Middle frontal gyrus (tissue), 1 donor: ENCODE results near the gene RSRC1.
"Not testable (repeated sequence)": the region's sequence is repeated elsewhere in the genome, so short reads cannot be mapped to it uniquely, and the experiment has no call there.

ENCODE experiments used
- DNase-seq: peaks from one replicate; pipeline ENCODE4 v3.0.0-alpha.2; 2015; ENCODE audit warnings: low spot score; ENCODE audit errors: extremely low spot score

The RSRC1 gene

DNA sequence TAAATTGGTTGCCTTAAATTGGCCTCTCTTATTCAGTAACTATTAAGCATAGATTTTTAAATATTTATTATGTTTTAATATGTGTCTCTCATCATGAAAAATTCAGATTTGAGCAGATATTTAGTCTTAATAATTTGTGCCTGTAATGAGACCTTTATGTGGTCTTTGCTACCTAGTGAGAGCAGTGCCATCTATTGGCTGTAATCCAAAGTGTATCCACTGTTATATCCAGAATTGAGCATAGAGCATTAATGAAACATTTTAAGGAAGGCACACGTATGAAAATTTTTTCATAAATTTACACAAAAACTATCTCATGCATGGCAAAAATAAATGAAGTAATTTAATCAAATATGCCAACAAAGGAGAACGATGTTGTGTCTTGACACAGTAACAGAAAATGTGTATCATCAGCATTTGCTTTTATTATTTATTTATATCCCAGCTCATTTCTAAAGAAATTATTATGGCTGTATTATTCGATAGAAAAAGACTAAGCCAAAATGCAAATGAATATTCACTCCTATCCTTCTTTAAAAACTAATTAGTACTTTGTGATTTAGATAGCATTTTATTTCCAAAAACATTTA is 203.5 kb downstream of the RSRC1 start:
- DNase-seq, result no peak

DNA sequence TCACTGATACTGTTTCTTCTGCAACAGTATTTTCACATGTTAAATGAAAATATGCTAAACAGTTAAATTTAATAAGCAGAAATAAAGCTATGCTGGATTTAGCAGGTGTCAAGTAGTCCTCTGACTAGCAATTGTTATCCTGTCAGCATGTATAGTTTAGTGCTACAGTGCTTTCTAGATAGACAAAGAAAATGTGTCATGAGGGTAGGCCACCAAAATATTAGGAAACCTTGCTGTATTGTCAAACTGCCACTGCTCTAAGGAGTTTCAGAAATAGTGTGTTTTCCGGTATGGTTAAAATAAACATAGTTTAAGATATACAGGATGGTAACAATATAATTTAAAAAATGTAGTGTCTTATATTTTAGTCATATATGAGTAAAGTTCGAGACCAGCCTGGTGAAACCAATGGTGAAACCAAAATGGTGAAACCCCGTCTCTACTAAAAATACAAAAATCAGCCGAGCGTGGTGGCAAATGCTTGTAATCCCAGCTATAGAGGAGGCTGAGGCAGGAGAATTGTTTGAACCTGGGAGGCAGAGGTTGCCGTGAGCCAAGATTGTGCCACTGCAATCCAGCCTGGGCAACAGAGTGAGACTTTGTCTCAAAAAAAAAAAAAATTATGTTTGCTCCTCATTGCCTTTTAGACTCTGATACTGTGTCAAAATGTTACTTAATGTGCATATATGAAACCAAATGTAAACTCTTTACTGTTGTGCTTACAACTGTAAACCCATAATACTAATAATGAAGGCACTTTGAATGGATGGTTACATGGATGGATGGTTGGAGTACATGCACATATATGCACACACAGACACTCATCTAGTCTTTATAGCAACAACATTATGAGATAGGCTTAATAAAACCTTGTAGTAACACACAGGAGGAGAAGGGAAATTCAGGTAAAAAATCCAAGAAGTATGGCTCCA is 204.8 kb downstream of the RSRC1 start:
- no peak for DNase-seq

DNA sequence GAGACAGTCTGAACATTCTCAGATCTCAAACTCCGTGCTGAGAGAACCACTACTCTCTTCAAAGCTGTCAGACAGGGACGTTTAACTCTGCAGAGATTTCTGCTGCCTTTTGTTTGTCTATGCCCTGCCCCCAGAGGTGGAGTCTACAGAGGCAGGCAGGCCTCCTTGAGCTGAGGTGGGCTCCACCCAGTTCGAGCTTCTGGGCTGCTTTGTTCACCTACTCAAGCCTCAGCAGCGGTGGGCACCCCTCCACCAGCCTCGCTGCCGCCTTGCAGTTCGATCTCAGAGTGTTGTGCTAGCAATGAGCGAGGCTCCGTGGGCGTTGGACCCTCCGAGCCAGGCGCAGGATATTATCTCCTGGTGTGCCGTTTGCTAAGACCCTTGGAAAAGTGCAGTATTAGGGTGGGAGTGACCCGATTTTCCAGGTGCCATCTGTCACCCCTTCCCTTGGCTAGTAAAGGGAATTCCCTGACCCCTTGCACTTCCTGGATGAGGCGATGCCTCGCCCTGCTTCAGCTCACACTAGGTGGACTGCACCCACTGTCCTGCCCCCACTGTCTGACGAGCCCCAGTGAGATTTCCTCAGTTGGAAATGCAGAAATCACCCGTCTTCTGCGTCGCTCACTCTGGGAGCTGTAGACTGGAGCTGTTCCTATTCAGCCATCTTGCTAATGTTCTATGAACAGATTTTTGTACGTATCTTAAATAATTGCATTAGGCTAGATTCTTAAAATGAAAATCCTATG is 220.0 kb downstream of the RSRC1 start:
- not testable (repeated sequence) for DNase-seq

DNA sequence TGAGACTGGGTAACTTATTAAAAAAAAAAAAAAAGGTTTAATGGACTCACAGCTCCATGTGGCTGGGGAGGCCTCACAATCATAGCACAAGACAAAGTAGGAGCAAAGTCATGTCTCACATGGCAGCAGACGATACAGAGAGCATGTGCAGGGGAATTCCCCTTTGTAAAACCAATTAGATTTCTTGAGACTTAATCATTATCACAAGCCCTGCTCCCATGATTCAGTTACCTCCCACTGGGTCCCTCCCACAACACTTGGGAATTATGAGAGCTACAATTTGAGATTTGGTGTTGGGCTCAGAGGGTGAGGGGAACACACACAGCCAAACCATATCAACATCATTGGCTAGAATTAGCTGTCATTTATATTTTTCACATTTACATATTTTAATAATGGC is 221.0 kb downstream of the RSRC1 start:
- DNase-seq, result no peak

DNA sequence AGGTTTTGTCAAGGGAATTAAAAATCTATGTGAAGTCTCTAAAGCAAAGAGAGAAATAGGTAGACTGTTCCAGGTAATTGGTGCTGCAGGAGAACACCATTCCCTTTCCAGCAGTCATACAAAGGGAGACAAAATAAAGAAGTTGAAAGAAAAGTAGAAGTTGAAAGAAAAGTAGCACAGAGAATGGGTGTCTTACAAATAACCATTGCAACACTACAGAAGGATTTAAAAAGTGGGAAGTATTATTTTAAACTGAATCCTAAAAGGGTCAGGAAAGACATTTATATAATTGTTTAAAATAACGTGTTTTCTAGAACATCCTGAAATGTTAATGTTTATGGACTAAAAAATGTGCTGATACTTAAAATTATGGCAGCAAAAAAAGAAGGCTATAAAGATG is 223.8 kb downstream of the RSRC1 start:
- DNase-seq, result no peak

DNA sequence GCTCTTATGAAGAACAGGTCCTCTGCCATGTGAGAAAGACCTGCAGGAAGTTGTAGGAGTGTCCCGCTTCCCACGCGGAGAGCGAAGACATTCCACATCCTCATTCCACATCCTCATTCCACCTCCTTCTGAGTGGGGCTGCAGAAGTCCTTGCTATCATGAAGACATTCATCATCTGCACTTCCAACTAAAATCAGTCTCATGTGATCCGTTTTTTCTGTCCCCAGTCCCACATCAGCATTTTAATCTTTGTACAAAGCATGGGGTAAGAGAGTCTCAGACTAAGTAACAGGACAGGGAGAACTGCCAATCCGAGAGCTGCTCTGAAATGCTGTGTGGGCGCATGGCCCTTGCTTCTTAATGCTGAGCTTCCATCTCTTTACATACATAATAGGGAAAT is 227.2 kb downstream of the RSRC1 start:
- no peak for DNase-seq

DNA sequence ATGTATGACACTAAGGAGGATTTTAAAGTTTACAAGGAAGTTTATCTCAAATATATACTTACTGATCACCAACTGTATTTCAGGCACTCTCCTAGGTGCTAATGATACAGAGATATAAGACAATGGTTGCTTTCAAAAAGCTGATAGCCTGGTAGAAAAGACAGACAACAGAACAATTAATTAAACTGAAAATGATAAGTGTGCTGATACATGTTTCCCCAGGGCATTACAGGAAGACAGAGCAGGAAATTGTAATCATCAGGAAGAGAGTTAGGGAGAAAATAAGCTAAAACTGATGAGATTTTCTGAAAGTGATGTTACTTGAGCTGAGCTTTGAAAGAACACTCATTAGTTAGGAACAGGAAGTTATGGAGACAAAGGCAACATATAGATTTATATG is 229.7 kb downstream of the RSRC1 start:
- DNase-seq, result no peak

DNA sequence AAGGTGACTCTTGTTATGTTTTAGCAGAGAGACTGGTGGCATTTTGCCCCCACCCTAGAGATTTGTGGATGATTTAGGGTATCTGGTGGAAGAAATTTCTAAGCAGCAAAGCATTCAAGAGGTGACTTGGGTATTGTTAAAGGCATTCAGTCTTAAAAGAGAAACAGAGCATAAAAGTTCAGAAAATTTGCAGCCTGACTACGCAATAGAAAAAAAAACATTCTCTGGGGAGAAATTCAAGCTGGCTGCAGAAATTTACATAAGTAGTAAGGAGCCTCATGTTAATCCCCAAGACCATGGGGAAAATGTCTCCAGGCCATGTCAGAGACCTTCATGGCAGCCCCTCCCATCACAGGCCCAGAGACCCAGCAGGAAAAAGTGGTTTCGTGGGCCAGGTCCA is 231.1 kb downstream of the RSRC1 start:
- DNase-seq, result not testable (repeated sequence)

DNA sequence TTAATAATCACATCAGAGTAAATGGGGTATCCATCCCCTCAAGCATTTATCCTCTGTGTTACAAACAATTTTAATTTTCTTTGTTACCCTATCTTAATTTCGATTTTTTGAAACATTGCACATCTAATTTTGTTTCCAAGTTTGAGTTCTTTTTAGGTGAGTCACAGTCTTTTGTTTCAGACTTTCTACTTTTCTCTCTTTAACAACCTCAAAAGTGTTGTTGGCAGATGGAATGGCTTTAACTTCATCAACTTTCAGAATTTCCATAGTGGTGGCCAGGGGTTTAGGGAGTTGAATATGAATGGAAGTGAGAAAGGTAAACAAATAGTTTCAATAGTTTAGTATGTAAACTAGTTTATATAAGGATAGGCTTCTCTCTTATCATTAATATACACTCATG is 238.1 kb downstream of the RSRC1 start:
- no peak for DNase-seq

DNA sequence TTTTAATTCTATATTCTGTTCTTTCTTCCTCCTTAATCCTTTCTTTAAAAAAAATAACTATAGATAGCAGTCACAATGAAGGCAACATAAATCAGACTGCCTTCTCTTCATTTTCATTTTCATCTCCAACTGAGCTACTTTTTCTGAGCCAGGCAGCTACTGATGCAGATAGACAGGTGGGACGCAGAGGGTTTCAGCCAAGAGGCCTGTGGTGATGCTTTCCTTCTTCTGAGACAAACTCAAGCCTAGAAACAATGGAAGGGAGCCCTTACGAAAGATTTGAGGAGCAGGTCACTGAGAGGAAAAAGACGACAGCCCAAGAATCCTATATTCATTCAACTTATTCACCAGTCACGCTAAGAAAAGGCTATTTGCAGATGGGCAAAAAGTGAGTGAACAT is 241.1 kb downstream of the RSRC1 start:
- no peak for DNase-seq

DNA sequence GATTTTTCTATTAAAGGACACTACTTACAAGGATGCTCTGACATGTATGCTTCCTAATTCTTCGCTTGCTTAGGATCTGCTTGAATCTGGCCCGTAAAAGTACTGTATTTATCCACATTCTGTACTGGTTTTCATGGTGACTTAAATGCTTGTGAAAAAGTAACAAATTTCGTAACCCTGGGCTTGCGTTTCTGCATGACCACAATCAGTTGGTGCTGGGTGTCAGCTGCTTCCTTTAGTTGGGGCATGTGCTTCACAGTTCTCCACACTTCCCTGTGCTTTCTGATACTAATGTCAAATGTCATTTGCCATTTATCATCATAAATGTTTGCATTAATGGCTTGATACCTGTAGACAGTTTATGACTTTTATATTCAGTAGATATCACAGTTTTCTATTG is 242.7 kb downstream of the RSRC1 start:
- DNase-seq, result no peak

DNA sequence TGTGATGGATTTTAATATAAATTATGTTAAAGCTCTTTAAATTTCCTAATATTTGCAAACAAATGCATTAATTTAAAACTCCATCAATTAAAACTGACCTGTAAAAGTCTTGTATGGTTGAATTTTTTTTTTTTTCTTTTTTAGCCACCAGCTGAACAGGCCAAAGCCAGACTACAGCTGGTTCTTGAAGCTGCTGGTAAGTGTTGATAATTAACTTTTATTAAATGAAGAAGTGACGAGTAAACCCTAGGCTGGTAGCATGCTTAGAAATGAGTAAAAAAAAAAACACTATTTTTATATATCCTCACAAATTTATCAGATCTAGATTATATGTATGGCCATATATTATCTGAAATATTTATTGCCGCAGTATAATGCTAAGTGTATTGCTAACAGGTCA is 244.8 kb downstream of the RSRC1 start:
- DNase-seq, result no peak

DNA sequence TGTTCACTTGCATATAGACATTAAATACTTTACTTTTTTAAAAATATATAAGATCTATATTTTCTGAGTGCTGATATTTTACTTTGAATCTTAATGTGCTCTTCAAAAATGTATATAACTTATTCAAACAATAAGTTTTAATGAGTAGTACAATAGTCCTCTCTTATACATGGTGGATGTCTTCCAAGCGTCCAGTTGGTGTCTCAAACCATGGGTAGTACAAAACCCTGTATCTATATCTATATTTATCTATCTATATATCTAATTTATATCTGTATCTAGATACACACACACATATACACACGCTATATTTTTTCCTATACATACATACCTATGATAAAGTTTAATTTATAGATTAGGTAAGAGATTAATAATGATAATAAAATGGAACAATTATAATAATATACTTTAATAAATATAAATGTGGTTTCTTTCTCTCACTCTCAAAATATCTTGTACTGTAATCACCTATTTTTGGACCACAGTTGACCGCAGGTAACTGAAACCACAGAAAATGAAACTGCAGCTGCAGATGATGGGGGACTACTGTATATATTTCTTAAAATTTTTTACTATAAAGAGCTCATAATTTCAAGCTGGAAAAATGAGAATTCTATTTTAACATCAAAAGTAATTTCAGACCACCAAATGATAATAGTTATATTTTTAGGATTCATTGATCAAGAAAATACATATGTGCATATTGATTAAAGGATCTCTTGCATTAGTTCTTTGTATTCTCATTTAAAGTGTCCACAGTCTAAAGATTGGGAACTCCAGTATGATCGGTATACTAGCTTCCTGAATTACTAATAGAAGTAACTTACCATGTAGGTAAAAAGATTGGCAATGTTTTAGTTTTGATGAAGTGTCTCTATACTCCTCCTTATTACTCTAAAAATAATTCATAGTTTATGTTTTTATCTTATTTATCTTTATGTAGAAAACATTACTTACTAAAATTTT is 246.0 kb downstream of the RSRC1 start:
- no peak for DNase-seq

DNA sequence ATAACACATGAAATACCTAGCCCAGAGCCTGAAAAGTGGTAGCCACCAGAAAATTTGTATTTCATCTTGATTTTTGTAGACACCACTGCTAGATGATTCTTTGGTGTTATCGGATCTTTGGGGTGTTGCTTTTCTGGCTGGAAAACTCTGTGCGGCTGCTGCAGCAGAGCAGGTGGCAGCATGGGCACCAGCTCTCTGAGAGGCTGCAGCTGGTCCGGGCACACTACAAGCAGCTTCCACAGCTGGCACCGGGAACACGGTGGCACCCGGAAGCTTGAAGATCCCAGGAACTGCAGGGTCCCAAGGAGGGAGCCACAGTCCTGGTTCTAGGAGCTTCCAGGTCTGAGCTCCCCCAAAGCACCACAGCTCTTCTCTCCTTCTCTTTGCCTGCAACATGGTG is 249.4 kb downstream of the RSRC1 start:
- DNase-seq, result no peak

DNA sequence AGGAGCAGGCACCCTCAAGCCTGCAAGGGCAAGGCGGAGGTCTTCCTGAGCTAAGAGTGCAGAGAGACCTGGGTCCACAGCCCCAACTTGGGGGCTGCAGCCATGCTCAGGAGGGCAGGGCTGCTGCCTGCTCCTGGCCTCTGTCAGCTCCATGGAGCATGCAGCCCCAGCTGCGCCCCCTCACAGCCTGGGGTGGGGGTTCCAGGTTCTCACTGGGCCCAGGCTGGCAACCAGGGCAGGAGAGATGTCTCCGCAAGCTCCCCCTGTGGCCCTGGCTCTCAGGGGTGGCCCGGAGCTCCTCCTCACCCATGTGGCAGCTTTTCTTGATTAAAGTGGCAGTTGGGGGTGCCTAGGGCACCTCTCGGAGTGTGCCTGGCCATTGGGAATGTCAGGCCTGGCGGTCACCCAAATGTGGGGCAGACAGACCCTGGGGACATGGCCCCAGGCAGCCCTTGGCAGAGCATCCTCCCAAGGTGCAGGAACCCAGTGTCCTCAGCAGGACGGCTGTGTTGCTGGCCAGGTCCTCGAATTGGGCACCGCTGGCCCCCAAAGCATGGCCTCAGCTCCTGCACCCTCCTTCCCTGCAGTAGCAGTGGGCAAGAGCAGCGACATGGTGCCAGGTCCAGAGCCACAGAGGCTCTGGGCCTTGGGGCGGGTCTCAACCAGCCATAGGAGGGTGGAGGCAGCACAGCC is 251.0 kb downstream of the RSRC1 start:
- DNase-seq, result no peak

DNA sequence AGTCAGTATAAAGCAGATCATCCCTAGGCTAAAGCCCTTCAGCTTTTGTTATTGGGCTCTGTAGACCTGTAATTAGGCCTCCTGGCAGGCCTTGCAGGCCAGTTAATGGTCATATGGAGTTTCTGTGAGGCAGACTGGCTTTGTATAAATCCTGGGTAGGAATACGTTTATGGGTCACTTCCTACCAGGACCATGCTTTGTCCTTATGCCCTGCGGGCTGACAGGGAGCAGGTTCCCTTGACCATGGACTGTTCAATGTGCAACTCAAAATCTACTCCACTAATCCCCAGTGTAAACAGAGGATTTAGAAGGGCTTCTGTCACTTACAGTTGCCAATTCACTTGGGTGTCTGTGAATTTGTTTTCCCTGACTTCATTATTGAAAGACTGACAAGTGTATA is 258.4 kb downstream of the RSRC1 start:
- no peak for DNase-seq

DNA sequence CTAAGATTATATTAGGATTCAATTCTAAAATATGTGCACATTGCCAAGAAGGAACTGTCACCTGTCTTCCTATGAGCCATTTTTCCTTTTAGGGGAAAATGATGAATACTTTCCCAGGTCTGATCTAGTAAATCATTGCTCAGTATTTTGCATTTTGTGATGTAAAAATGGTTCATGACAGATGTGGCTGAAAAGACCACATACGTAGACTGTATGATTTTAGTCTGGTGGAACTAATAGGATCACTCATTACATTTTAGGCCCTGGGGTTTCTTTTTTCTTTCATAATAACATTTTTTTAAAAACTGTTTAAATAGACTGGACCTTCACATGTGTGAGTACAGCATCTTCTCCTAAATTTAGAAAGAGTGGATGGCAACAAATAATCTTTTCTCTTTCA is 259.4 kb downstream of the RSRC1 start:
- DNase-seq, result no peak

DNA sequence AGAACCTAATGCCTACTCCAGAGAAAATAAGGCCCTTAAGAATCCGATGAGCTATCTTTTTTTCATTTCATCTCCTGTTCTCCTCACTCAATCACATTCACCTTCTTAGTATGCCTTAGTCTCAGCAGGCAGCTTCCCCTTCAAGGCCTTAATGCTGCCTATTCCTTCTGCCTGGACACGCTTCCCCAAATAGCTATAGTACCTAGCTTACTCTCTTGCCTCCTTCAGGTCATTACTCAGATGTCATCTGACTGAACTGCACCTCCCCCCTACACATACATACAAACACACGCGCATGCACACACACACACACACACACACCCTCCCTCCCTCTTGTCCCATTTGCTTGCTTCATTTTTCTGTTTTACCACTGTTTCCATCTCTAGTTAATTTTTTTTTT is 269.6 kb downstream of the RSRC1 start:
- DNase-seq, result no peak

DNA sequence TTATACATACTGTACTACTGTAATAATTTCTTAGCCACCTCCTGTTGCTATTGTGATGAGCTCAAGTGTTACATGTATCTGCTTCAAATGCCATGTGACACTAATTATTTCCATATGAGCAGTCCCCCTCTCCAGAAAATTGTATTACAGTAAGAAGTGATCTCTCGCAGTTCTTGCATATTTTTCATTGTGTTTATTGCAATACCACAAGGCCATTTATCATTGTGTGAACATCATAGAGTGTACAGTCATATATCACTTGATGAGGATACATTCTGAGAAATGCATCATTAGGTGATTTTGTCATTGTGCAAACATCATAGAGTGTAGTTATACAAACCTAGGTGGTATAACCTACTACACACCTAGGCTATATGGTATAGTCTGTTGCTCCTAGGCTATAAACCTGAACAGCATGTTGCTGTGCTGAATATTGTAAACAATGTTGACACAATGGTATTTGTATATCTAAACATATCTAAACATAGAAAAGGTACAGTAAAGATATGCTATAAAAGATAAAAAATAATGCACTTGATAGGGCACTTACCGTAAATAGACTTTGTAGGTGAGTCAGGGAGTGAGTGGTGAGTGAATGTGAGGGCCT is 271.5 kb downstream of the RSRC1 start:
- DNase-seq, result no peak

DNA sequence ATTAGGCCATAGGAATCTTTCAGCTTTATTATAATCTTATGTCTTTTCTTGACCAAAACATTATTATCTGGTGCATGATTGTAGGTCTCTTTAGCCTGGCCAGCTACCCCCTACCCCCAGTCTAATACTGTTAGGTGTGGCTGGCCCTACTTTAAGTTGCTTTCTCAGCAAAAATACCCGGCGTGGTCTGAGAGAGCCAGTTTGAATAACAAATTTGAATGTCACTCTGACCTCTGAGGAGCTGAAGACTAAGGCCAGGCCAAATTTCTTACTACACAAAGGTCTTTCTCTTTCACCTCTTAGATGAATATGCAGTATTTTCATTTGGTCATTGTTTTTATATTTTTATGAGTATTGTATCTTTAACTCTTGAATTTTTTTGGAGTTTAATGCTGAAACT is 272.6 kb downstream of the RSRC1 start:
- DNase-seq, result no peak
